HepG2 (cell line): ENCODE data around the gene PPARA. TPM values are rescaled to one million over a fixed set of nuclear protein-coding genes. Genes with fewer than 3 reads are reported as not detected.

Experiments
- ARID2 ChIP-seq: sonication (generic); formaldehyde crosslinking; IDR thresholded peaks from 2 replicates; pipeline ENCODE4 v1.8.1; 2022; ENCODE audit warnings: mild to moderate bottlenecking, missing genetic modification reagents, borderline replicate concordance
- ATF7-NPFF ChIP-seq: sonication (generic); formaldehyde crosslinking; IDR thresholded peaks from 2 replicates; pipeline ENCODE4 v1.8.1; 2023; ENCODE audit warnings: mild to moderate bottlenecking, low read depth, missing genetic modification reagents, moderate library complexity
- DNMT1 ChIP-seq: sonication (generic); formaldehyde crosslinking; IDR thresholded peaks from 2 replicates; pipeline ENCODE4 v1.5.1; 2020; ENCODE audit warnings: mild to moderate bottlenecking, missing genetic modification reagents
- ELF1 ChIP-seq: sonication (generic); formaldehyde crosslinking; IDR thresholded peaks from 2 replicates; pipeline ENCODE4 v1.4.0; 2020; ENCODE audit warnings: missing genetic modification reagents
- HDAC1 ChIP-seq: sonication (generic); formaldehyde crosslinking; IDR thresholded peaks from 2 replicates; pipeline ENCODE4 v1.5.1; 2020; ENCODE audit warnings: mild to moderate bottlenecking, missing genetic modification reagents
- MED8 ChIP-seq: sonication (generic); formaldehyde crosslinking; IDR thresholded peaks from 2 replicates; pipeline ENCODE4 v1.8.1; 2023; ENCODE audit warnings: mild to moderate bottlenecking, missing genetic modification reagents; ENCODE audit not compliant: insufficient replicate concordance
- PLRG1 ChIP-seq: fragments of 450-650 bp; conservative IDR thresholded peaks from 2 replicates; pipeline ENCODE4 v1.6.1; 2016
- RARA ChIP-seq: IDR thresholded peaks from 2 replicates; pipeline ENCODE4 v1.6.1; 2016; ENCODE audit warnings: missing genetic modification reagents, missing compliant biosample characterization
- RXRA ChIP-seq: sonication (generic); formaldehyde crosslinking; IDR thresholded peaks from 2 replicates; pipeline ENCODE4 v1.5.1; 2020; ENCODE audit warnings: missing genetic modification reagents
- RXRB ChIP-seq: IDR thresholded peaks from 2 replicates; pipeline ENCODE4 v1.6.1; 2016; ENCODE audit warnings: borderline replicate concordance, missing genetic modification reagents, missing compliant biosample characterization
- SIX4 ChIP-seq: sonication (generic); formaldehyde crosslinking; IDR thresholded peaks from 2 replicates; pipeline ENCODE4 v1.4.0; 2020; ENCODE audit warnings: missing genetic modification reagents
- SKI ChIP-seq: fragments of 450-650 bp; IDR thresholded peaks from one replicate; pipeline ENCODE4 v1.6.1; 2018; ENCODE audit warnings: mild to moderate bottlenecking; ENCODE audit not compliant: partially characterized antibody
- TSC22D2 ChIP-seq: sonication (generic); formaldehyde crosslinking; IDR thresholded peaks from 2 replicates; pipeline ENCODE4 v1.5.1; 2020; ENCODE audit warnings: missing genetic modification reagents, mild to moderate bottlenecking, borderline replicate concordance
- XBP1 ChIP-seq: sonication (generic); formaldehyde crosslinking; IDR thresholded peaks from 2 replicates; pipeline ENCODE4 v1.5.0; 2020; ENCODE audit warnings: missing genetic modification reagents
- ZEB1 ChIP-seq: IDR thresholded peaks from 2 replicates; pipeline ENCODE4 v1.6.1; 2012; ENCODE audit warnings: mild to moderate bottlenecking, low read depth, inconsistent platforms; ENCODE audit not compliant: insufficient replicate concordance
- ZNF280B ChIP-seq: sonication (generic); formaldehyde crosslinking; IDR thresholded peaks from 2 replicates; pipeline ENCODE4 v1.5.0; 2020; ENCODE audit warnings: missing genetic modification reagents, mild to moderate bottlenecking, borderline replicate concordance
- polyA plus RNA-seq, 8 experiments: library from polyadenylated mRNA; depleted of rRNA in 3 of 8; stranded (reverse) in 7 of 8; unstranded in 1 of 8; fragments of >200 nt; fragmentation: Illumina TruSeq in 4 of 8; extraction: Trizol in 4 of 8; gene quantifications; 2 replicates each; pipeline versions ENCODE4 v1.2.1 to v1.2.3, GENCODE V29; 2011 to 2016; ENCODE audit warnings: low read depth in 4 of 8, missing spikeins in 1 of 8, mixed read lengths in 1 of 8; ENCODE audit not compliant: insufficient read depth in 1 of 8
- total RNA-seq, 5 experiments: library from RNA; depleted of rRNA; stranded (reverse); fragments of >200 nt; fragmentation: Illumina TruSeq; extraction: Trizol; gene quantifications; 2 replicates each; pipeline ENCODE4 v1.2.3, GENCODE V29; 2016; ENCODE audit warnings: low read depth in 1 of 5
- TF ChIP-seq, protein P1 (sequence below), 2 experiments: fragments of 450-650 bp in 1 of 2; sonication (generic) in 1 of 2; formaldehyde crosslinking in 1 of 2; IDR thresholded peaks; 2 replicates each; pipeline versions ENCODE4 v1.6.1 to v1.8.0; 2016 to 2022; ENCODE audit warnings: antibody characterized with exemption in 1 of 2, mild to moderate bottlenecking in 1 of 2, missing genetic modification reagents in 1 of 2
- TF ChIP-seq, protein P2 (sequence below): sonication (generic); formaldehyde crosslinking; IDR thresholded peaks from 2 replicates; pipeline ENCODE4 v1.5.1; 2020; ENCODE audit warnings: mild to moderate bottlenecking, missing genetic modification reagents, borderline replicate concordance

The PPARA gene
- total and polyA plus RNA-seq, 2 of the 13 experiments (the other 11 are each of a cell fraction or from before 2014, with no cell fraction given) = 18.2 to 24.7 TPM

DNA sequence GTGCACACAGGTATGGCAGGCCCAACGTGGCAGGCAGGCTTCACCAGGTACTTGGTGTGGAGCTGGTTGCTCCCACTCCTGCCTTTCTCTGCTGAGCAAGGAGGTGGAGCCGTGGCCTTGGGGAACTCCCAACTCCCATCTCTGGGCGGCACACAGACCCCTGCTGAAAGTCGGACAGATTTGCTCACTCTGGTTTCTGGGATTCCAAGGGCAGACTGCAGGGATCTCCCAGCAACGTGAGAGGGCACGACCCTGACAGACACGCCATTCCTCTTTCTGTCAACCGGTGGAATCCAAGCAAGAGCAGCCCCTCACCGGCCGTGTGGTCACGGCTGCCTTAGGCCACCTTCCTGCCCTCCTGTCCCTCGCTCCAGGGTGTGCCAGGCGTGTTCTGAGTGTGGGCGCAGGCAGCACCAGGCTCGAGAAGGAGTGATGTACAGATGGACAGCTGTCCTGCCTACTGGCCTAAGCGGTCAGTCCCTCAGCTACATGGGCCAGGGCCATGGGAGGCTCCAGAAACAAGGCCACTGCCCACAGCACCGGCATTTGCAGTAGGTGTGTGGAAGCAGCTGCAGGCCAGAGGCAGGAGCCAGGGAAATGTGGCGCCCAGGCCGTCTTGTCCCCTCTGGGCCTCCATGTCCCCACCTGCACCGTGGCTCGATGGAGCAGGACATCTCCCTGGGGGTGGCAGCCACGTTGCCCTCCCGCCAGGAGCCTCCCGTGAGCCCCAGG is 13.7 kb upstream of the PPARA start (continued):
- TF ChIP-seq, protein P1, sequence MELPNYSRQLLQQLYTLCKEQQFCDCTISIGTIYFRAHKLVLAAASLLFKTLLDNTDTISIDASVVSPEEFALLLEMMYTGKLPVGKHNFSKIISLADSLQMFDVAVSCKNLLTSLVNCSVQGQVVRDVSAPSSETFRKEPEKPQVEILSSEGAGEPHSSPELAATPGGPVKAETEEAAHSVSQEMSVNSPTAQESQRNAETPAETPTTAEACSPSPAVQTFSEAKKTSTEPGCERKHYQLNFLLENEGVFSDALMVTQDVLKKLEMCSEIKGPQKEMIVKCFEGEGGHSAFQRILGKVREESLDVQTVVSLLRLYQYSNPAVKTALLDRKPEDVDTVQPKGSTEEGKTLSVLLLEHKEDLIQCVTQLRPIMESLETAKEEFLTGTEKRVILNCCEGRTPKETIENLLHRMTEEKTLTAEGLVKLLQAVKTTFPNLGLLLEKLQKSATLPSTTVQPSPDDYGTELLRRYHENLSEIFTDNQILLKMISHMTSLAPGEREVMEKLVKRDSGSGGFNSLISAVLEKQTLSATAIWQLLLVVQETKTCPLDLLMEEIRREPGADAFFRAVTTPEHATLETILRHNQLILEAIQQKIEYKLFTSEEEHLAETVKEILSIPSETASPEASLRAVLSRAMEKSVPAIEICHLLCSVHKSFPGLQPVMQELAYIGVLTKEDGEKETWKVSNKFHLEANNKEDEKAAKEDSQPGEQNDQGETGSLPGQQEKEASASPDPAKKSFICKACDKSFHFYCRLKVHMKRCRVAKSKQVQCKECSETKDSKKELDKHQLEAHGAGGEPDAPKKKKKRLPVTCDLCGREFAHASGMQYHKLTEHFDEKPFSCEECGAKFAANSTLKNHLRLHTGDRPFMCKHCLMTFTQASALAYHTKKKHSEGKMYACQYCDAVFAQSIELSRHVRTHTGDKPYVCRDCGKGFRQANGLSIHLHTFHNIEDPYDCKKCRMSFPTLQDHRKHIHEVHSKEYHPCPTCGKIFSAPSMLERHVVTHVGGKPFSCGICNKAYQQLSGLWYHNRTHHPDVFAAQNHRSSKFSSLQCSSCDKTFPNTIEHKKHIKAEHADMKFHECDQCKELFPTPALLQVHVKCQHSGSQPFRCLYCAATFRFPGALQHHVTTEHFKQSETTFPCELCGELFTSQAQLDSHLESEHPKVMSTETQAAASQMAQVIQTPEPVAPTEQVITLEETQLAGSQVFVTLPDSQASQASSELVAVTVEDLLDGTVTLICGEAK (IDR thresholded peaks at IDR 0.05) = no peak
- TF ChIP-seq, protein P1 (CRISPR knock-in tag; IDR thresholded peaks at IDR 0.05) = no peak
- TF ChIP-seq ELF1 (CRISPR knock-in tag) (no peak), ARID2 (CRISPR knock-in tag) (no peak), TSC22D2 (0 out of 2 replicates have a peak, but pooled peaks have one; percentile 3), ATF7-NPFF (no peak), ZNF280B (CRISPR knock-in tag) (no peak), SIX4 (CRISPR knock-in tag) (no peak), DNMT1 (CRISPR knock-in tag) (0 out of 2 replicates have a peak, but pooled peaks have one; percentile 77), SKI (no peak), PLRG1 (no peak), XBP1 (CRISPR knock-in tag) (no peak), ZEB1 (no peak), HDAC1 (CRISPR knock-in tag) (no peak), RXRB (CRISPR knock-in tag) (no peak), RXRA (peak; percentile 3; the same call in 1 of the 2 replicates), RARA (CRISPR knock-in tag) (0 out of 2 replicates have a peak, but pooled peaks have one; percentile 11), MED8 (CRISPR knock-in tag) (no peak)
- TF ChIP-seq, protein P2, sequence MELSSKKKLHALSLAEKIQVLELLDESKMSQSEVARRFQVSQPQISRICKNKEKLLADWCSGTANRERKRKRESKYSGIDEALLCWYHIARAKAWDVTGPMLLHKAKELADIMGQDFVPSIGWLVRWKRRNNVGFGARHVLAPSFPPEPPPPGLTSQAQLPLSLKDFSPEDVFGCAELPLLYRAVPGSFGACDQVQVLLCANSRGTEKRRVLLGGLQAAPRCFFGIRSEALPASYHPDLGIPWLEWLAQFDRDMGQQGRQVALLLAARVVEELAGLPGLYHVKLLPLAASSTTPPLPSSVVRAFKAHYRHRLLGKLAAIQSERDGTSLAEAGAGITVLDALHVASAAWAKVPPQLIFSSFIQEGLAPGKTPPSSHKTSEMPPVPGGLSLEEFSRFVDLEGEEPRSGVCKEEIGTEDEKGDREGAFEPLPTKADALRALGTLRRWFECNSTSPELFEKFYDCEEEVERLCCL = no peak
